ENCODE data around the gene PBX2.

DNA sequence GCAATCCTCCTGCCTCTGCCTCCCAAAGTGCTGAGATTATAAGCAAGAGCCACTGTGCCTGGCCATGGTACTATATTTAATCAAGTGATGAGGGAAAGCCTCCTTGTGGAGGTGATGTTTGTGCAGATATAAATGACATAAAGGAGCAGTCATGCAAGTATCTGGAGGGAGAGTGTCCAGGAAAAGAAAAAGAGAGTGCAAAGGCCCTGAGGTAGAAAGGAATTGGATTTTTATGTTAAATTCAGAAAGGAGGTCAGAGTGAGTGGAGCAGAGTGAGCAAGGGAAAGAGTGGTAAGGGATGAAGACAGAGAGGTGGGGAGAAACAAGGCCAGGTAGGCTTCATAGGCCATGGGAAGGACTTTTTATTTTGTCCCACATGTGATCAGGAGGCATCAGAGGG is 52.5 kb downstream of the PBX2 start:
- TF ChIP-seq CTCF (conservative IDR thresholded peaks at IDR 0.05 in 1 of 2, IDR thresholded peaks at IDR 0.05 in 1 of 2; ENCODE audit: low read depth in 1 of 2, low read length in 2 of 2) (no peak), EZH2 (IDR thresholded peaks at IDR 0.05; ENCODE audit: low read length, missing control alignments) (no peak)

All from fibroblast of lung (primary cell).